HG02763 (cell line): Measurements from ENCODE around the gene ZNF738.

Experiments
- ATAC-seq: cut with Tn5 transposase; IDR thresholded peaks from one replicate; pipeline ENCODE4 v1.9.1; 2021; ENCODE audit warnings: mild to moderate bottlenecking, moderate library complexity; ENCODE audit not compliant: unreplicated experiment

Gene ZNF738

DNA sequence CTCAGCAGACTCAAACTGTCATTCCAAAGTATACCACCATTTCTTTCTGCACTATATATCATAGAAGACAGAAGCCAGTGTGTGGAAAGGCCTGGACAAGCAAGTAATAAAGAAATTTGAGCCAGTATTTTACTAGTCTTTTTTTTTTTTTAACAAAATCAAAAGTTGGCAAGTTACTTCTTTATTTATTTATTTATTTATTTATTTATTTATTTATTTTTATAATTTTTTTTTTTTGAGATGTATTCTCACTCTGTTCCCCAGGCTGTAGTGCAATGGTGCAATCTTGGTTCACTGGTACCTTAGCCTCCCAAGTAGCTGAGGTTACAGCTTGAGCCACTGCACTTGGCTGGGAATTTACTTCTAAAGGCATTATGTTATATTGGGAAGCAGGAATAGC, 63.4 kb downstream of the ZNF738 start:
- no peak for ATAC-seq

DNA sequence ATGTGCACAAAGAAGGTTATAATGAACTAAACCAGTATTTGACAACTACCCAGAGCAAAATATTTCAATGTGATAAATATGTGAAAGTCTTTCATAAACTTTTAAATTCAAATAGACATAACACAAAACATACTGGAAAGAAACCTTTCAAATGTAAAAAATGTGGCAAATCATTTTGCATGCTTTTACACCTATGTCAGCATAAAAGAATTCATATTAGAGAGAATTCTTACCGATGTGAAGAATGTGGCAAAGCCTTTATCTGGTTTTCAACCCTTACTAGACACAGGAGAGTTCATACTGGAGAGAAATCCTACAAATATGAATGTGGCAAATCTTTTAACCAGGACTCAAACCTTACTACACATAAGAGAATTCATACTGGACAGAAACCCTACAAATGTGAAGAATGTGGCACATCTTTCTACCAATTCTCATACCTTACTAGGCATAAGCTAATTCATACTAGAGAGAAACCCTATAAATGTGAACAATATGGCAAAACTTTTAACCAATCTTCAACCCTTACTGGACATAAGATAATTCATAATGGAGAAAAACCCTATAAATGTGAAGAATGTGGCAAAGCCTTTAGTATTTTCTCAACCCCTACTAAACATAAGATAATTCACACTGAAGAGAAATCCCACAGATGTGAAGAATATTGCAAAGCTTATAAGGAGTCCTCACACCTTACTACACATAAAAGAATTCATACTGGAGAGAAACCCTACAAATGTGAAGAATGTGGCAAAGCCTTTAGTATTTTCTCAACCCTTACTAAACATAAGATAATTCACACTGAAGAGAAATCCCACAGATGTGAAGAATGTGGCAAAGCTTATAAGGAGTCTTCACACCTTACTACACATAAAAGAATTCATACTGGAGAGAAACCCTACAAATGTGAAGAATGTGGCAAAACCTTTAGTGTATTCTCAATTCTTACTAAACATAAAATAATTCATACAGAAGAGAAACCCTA, 64.5 kb downstream of the ZNF738 start:
- ATAC-seq = no peak
